WTC11 (cell line): Measurements from ENCODE around the gene LGALS9. TPM values are rescaled to one million over a fixed set of nuclear protein-coding genes. Genes with fewer than 3 reads are reported as not detected.

Source experiments
- ATAC-seq: fragments of 200-7000 bp; cut with Tn5 transposase; 2 replicates; pipeline ENCODE4 v1.10.0; 2021; ENCODE audit warnings: mild to moderate bottlenecking, moderate library complexity
- CTCF ChIA-PET: fragments of 300-600 bp; sonication (Branson Sonifier 250); formaldehyde crosslinking; loops from one replicate; lab custom pipeline; 2021; ENCODE audit warnings: antibody characterized with exemption; lab: Charles Lee
- POLR2A ChIA-PET: fragments of 350-600 bp; sonication (Branson Sonifier 250); formaldehyde crosslinking; loops from one replicate; lab custom pipeline; 2021; ENCODE audit warnings: antibody characterized with exemption; lab: Charles Lee
- DNase-seq: peaks from one replicate; pipeline ENCODE4 v3.0.0; 2021; ENCODE audit warnings: low spot score
- H3K27ac Mint-ChIP-seq: 2 replicates; pipeline ENCODE4 v1.8.0; 2021; ENCODE audit warnings: mixed read lengths
- H3K27me3 Mint-ChIP-seq: 2 replicates; pipeline ENCODE4 v1.8.0; 2021; ENCODE audit warnings: low read depth, mild to moderate bottlenecking, moderate library complexity, mixed read lengths
- H3K36me3 Mint-ChIP-seq: 2 replicates; pipeline ENCODE4 v1.8.0; 2021; ENCODE audit warnings: mixed read lengths
- H3K4me1 Mint-ChIP-seq: 2 replicates; pipeline ENCODE4 v1.8.0; 2022; ENCODE audit warnings: mixed read lengths
- H3K4me3 Mint-ChIP-seq: 2 replicates; pipeline ENCODE4 v1.8.0; 2021; ENCODE audit warnings: mild to moderate bottlenecking, moderate library complexity, mixed read lengths
- H3K9me3 Mint-ChIP-seq: 2 replicates; pipeline ENCODE4 v1.8.0; 2021; ENCODE audit warnings: mixed read lengths
- ATF3 ChIP-seq: sonication (generic); formaldehyde crosslinking; conservative IDR thresholded peaks from 2 replicates; pipeline ENCODE4 v1.8.1; 2022; ENCODE audit warnings: mild to moderate bottlenecking, missing genetic modification reagents
- CREM ChIP-seq: sonication (generic); formaldehyde crosslinking; IDR thresholded peaks from 2 replicates; pipeline ENCODE4 v1.8.1; 2022; ENCODE audit warnings: mild to moderate bottlenecking, missing genetic modification reagents, moderate library complexity
- EMX1 ChIP-seq: fragments of 250-450 bp; sonication (Bioruptor Pico); IDR thresholded peaks from 2 replicates; pipeline ENCODE4 v1.8.0; 2021; ENCODE audit warnings: mild to moderate bottlenecking
- KAT7 ChIP-seq: sonication (generic); formaldehyde crosslinking; IDR thresholded peaks from 2 replicates; pipeline ENCODE4 v1.8.1; 2023; ENCODE audit warnings: missing genetic modification reagents, mild to moderate bottlenecking, borderline replicate concordance
- NFYB ChIP-seq: sonication (generic); formaldehyde crosslinking; conservative IDR thresholded peaks from 2 replicates; pipeline ENCODE4 v1.8.0; 2022; ENCODE audit warnings: low read depth, missing genetic modification reagents
- NR3C1 ChIP-seq: sonication (generic); formaldehyde crosslinking; conservative IDR thresholded peaks from 2 replicates; pipeline ENCODE4 v1.8.1; 2023; ENCODE audit warnings: low read depth, mild to moderate bottlenecking, missing genetic modification reagents
- PRDM15 ChIP-seq: sonication (generic); formaldehyde crosslinking; IDR thresholded peaks from 2 replicates; pipeline ENCODE4 v1.8.0; 2022; ENCODE audit warnings: missing genetic modification reagents
- PREB ChIP-seq: sonication (generic); formaldehyde crosslinking; IDR thresholded peaks from 2 replicates; pipeline ENCODE4 v1.8.1; 2022; ENCODE audit warnings: mild to moderate bottlenecking, missing genetic modification reagents, moderate library complexity, borderline replicate concordance
- SMAD3 ChIP-seq: sonication (generic); formaldehyde crosslinking; IDR thresholded peaks from 2 replicates; pipeline ENCODE4 v1.8.0; 2022; ENCODE audit warnings: missing genetic modification reagents, mild to moderate bottlenecking, borderline replicate concordance
- TEAD1 ChIP-seq: sonication (generic); formaldehyde crosslinking; IDR thresholded peaks from 2 replicates; pipeline ENCODE4 v1.8.0; 2022; ENCODE audit warnings: mild to moderate bottlenecking, missing genetic modification reagents
- ZBTB43 ChIP-seq: sonication (generic); formaldehyde crosslinking; IDR thresholded peaks from 2 replicates; pipeline ENCODE4 v1.8.1; 2023; ENCODE audit warnings: mild to moderate bottlenecking, missing genetic modification reagents
- ZNF671 ChIP-seq: fragments of 250-450 bp; sonication (Bioruptor Pico); IDR thresholded peaks from 2 replicates; pipeline ENCODE4 v1.8.0; 2021; ENCODE audit warnings: mild to moderate bottlenecking
- total RNA-seq: library from RNA; stranded (reverse); gene quantifications from 3 replicates; pipeline ENCODE4 v1.2.3, GENCODE V29; 2021
- TF ChIP-seq, protein P1 (sequence below): sonication (generic); formaldehyde crosslinking; IDR thresholded peaks from 2 replicates; pipeline ENCODE4 v1.8.1; 2023; ENCODE audit warnings: mild to moderate bottlenecking, missing genetic modification reagents, moderate library complexity
- TF ChIP-seq, protein P2 (sequence below): fragments of 200-600 bp; IDR thresholded peaks from 2 replicates; pipeline ENCODE4 v1.8.0; 2022; ENCODE audit warnings: antibody characterized with exemption
- TF ChIP-seq, protein P3 (sequence below): sonication (generic); formaldehyde crosslinking; IDR thresholded peaks from 2 replicates; pipeline ENCODE4 v1.8.1; 2022; ENCODE audit warnings: low read depth, mild to moderate bottlenecking, moderate library complexity, missing genetic modification reagents, borderline replicate concordance
- TF ChIP-seq, protein P4 (sequence below): sonication (generic); formaldehyde crosslinking; IDR thresholded peaks from 2 replicates; pipeline ENCODE4 v1.8.0; 2023; ENCODE audit warnings: missing genetic modification reagents, mild to moderate bottlenecking, borderline replicate concordance
- TF ChIP-seq, protein P5 (sequence below): fragments of 250-450 bp; sonication (Bioruptor Pico); IDR thresholded peaks from 2 replicates; pipeline ENCODE4 v1.9.0; 2021; ENCODE audit warnings: mild to moderate bottlenecking

LGALS9 gene
- total RNA-seq, 1 experiment from 2014 or later, result 5.7 TPM

DNA sequence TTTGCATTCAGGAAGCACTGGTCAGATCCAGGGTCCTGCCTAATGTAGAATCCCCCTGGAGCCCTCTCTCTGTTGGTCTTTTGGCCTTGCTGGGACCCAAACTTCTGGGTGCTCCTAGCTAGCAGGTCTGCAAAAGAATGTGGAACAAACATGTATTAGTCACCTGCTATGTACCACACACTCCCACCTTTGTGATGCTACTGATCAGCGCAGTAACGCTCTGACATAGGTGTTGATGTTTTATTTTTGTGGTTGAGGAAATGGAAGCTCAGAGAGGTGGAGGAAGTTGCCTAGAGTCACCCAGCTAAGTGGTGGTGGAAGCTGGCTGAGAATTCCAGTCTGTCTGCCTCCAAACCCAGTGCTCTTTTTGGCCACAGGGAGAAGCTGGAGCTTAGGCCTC lies 35.8 kb upstream of the LGALS9 start:
- DNase-seq (no peak), ATAC-seq (no peak)
- ChIA-PET POLR2A (no interaction called here), CTCF (interaction anchor here (1.1 to 3.2 kb wide), 3 partner anchors 18 to 262 kb away, joined by 3 to 12 read pairs (median 3); partner anchors contain the start of gene KSR1)
- no peaks in the 10 kb centered on the region for H3K9me3 Mint-ChIP-seq
- no peak overlapping the region for H3K4me3 Mint-ChIP-seq
- no peaks in the 10 kb centered on the region; the same call in 1 of the 2 replicates for H3K36me3 Mint-ChIP-seq
- H3K27me3 Mint-ChIP-seq, result no peaks in the 10 kb centered on the region
- H3K4me1 Mint-ChIP-seq, result peaks cover 12% of the 10 kb centered on the region
- no peak overlapping the region for H3K27ac Mint-ChIP-seq
- TF ChIP-seq SMAD3 (CRISPR knock-in tag), result no peak
- no peak for TF ChIP-seq CREM (CRISPR knock-in tag)
- TF ChIP-seq PREB (CRISPR knock-in tag), result no peak
- TF ChIP-seq ATF3 (CRISPR knock-in tag), result no peak
- TF ChIP-seq, protein P1, sequence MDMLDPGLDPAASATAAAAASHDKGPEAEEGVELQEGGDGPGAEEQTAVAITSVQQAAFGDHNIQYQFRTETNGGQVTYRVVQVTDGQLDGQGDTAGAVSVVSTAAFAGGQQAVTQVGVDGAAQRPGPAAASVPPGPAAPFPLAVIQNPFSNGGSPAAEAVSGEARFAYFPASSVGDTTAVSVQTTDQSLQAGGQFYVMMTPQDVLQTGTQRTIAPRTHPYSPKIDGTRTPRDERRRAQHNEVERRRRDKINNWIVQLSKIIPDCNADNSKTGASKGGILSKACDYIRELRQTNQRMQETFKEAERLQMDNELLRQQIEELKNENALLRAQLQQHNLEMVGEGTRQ (CRISPR knock-in tag), result no peak
- TF ChIP-seq, protein P2, sequence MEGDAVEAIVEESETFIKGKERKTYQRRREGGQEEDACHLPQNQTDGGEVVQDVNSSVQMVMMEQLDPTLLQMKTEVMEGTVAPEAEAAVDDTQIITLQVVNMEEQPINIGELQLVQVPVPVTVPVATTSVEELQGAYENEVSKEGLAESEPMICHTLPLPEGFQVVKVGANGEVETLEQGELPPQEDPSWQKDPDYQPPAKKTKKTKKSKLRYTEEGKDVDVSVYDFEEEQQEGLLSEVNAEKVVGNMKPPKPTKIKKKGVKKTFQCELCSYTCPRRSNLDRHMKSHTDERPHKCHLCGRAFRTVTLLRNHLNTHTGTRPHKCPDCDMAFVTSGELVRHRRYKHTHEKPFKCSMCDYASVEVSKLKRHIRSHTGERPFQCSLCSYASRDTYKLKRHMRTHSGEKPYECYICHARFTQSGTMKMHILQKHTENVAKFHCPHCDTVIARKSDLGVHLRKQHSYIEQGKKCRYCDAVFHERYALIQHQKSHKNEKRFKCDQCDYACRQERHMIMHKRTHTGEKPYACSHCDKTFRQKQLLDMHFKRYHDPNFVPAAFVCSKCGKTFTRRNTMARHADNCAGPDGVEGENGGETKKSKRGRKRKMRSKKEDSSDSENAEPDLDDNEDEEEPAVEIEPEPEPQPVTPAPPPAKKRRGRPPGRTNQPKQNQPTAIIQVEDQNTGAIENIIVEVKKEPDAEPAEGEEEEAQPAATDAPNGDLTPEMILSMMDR, result no peak
- no peak for TF ChIP-seq KAT7 (CRISPR knock-in tag)
- TF ChIP-seq ZBTB43 (CRISPR knock-in tag), result no peak
- TF ChIP-seq NFYB (CRISPR knock-in tag), result no peak
- TF ChIP-seq, protein P3, sequence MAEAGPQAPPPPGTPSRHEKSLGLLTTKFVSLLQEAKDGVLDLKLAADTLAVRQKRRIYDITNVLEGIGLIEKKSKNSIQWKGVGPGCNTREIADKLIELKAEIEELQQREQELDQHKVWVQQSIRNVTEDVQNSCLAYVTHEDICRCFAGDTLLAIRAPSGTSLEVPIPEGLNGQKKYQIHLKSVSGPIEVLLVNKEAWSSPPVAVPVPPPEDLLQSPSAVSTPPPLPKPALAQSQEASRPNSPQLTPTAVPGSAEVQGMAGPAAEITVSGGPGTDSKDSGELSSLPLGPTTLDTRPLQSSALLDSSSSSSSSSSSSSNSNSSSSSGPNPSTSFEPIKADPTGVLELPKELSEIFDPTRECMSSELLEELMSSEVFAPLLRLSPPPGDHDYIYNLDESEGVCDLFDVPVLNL (CRISPR knock-in tag), result no peak
- TF ChIP-seq, protein P4, sequence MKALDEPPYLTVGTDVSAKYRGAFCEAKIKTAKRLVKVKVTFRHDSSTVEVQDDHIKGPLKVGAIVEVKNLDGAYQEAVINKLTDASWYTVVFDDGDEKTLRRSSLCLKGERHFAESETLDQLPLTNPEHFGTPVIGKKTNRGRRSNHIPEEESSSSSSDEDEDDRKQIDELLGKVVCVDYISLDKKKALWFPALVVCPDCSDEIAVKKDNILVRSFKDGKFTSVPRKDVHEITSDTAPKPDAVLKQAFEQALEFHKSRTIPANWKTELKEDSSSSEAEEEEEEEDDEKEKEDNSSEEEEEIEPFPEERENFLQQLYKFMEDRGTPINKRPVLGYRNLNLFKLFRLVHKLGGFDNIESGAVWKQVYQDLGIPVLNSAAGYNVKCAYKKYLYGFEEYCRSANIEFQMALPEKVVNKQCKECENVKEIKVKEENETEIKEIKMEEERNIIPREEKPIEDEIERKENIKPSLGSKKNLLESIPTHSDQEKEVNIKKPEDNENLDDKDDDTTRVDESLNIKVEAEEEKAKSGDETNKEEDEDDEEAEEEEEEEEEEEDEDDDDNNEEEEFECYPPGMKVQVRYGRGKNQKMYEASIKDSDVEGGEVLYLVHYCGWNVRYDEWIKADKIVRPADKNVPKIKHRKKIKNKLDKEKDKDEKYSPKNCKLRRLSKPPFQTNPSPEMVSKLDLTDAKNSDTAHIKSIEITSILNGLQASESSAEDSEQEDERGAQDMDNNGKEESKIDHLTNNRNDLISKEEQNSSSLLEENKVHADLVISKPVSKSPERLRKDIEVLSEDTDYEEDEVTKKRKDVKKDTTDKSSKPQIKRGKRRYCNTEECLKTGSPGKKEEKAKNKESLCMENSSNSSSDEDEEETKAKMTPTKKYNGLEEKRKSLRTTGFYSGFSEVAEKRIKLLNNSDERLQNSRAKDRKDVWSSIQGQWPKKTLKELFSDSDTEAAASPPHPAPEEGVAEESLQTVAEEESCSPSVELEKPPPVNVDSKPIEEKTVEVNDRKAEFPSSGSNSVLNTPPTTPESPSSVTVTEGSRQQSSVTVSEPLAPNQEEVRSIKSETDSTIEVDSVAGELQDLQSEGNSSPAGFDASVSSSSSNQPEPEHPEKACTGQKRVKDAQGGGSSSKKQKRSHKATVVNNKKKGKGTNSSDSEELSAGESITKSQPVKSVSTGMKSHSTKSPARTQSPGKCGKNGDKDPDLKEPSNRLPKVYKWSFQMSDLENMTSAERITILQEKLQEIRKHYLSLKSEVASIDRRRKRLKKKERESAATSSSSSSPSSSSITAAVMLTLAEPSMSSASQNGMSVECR (CRISPR knock-in tag), result no peak
- no peak for TF ChIP-seq NR3C1 (CRISPR knock-in tag)
- no peak for TF ChIP-seq TEAD1 (CRISPR knock-in tag)
- TF ChIP-seq EMX1 (CRISPR knock-in tag), result no peak
- TF ChIP-seq, protein P5, sequence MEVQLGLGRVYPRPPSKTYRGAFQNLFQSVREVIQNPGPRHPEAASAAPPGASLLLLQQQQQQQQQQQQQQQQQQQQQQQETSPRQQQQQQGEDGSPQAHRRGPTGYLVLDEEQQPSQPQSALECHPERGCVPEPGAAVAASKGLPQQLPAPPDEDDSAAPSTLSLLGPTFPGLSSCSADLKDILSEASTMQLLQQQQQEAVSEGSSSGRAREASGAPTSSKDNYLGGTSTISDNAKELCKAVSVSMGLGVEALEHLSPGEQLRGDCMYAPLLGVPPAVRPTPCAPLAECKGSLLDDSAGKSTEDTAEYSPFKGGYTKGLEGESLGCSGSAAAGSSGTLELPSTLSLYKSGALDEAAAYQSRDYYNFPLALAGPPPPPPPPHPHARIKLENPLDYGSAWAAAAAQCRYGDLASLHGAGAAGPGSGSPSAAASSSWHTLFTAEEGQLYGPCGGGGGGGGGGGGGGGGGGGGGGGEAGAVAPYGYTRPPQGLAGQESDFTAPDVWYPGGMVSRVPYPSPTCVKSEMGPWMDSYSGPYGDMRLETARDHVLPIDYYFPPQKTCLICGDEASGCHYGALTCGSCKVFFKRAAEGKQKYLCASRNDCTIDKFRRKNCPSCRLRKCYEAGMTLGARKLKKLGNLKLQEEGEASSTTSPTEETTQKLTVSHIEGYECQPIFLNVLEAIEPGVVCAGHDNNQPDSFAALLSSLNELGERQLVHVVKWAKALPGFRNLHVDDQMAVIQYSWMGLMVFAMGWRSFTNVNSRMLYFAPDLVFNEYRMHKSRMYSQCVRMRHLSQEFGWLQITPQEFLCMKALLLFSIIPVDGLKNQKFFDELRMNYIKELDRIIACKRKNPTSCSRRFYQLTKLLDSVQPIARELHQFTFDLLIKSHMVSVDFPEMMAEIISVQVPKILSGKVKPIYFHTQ, result no peak
- TF ChIP-seq ZNF671, result no peak
- TF ChIP-seq PRDM15, result no peak
